MG63 (cell line): Measurements from ENCODE around the gene MTMR6. TPM values are rescaled to one million over a fixed set of nuclear protein-coding genes. Genes with fewer than 3 reads are reported as not detected.

Source experiments
- DNase-seq: peaks from one replicate; pipeline ENCODE4 v3.0.0-alpha.2; 2020
- H3K27me3 ChIP-seq: fragments of 250-450 bp; sonication (Bioruptor Pico); 2 replicates; pipeline ENCODE4 v1.5.1; 2020; ENCODE audit warnings: mild to moderate bottlenecking, moderate library complexity
- H3K36me3 ChIP-seq: fragments of 250-450 bp; sonication (Bioruptor Pico); 2 replicates; pipeline ENCODE4 v1.5.1; 2020; ENCODE audit warnings: mild to moderate bottlenecking, moderate library complexity
- H3K4me3 ChIP-seq: fragments of 250-450 bp; sonication (Bioruptor Pico); 2 replicates; pipeline ENCODE4 v1.5.1; 2020; ENCODE audit warnings: mild to moderate bottlenecking, moderate library complexity
- H3K9me3 ChIP-seq: fragments of 250-450 bp; sonication (Bioruptor Pico); 2 replicates; pipeline ENCODE4 v1.5.1; 2020; ENCODE audit warnings: mild to moderate bottlenecking, moderate library complexity
- total RNA-seq: library from RNA; depleted of rRNA; stranded (reverse); fragments of >200 nt; shearing (Covaris generic); gene quantifications from 2 replicates; pipeline ENCODE4 v1.2.3, GENCODE V29; 2014; ENCODE audit warnings: low replicate concordance

The MTMR6 gene
- total RNA-seq, 1 experiment from 2014 or later = 12.8 TPM

GRCh38 chr13:25242956-25243355, 44.3 kb downstream of the MTMR6 start:
- 0 out of 2 replicates have a peak, but pooled peaks cover 2% of the 10 kb centered on the region for H3K9me3 ChIP-seq
- H3K27me3 ChIP-seq = no peaks in the 10 kb centered on the region
- peaks cover 6% of the 10 kb centered on the region; the same call in 1 of the 2 replicates for H3K36me3 ChIP-seq
- no peak for DNase-seq
- H3K4me3 ChIP-seq = no peak overlapping the region

GRCh38 chr13:25241007-25241406, 46.3 kb downstream of the MTMR6 start:
- peaks cover 4% of the 10 kb centered on the region; the same call in 1 of the 2 replicates for H3K36me3 ChIP-seq
- 0 out of 2 replicates have a peak, but pooled peaks cover 2% of the 10 kb centered on the region for H3K9me3 ChIP-seq
- no peaks in the 10 kb centered on the region for H3K27me3 ChIP-seq
- no peak overlapping the region for H3K4me3 ChIP-seq
- DNase-seq = no peak

- no peak for DNase-seq
- H3K9me3 ChIP-seq = no peaks in the 10 kb centered on the region
- H3K27me3 ChIP-seq = no peaks in the 10 kb centered on the region
- no peak overlapping the region for H3K4me3 ChIP-seq
- H3K36me3 ChIP-seq = no peaks in the 10 kb centered on the region
Measured at GRCh38 chr13:25237083-25237482, 50.2 kb downstream of the MTMR6 start.

- Histone ChIP-seq H3K36me3 (no peaks in the 10 kb centered on the region), H3K27me3 (no peaks in the 10 kb centered on the region), H3K9me3 (no peaks in the 10 kb centered on the region), H3K4me3 (no peak overlapping the region)
- no peak for DNase-seq
Measured at GRCh38 chr13:25233861-25234260, 53.4 kb downstream of the MTMR6 start.

GRCh38 chr13:25232937-25233515, 54.3 kb downstream of the MTMR6 start:
- Histone ChIP-seq H3K4me3 (no peak overlapping the region), H3K9me3 (no peaks in the 10 kb centered on the region), H3K27me3 (no peaks in the 10 kb centered on the region), H3K36me3 (no peaks in the 10 kb centered on the region)
- no peak for DNase-seq

GRCh38 chr13:25231517-25231916, 55.8 kb downstream of the MTMR6 start:
- no peaks in the 10 kb centered on the region for H3K27me3 ChIP-seq
- no peak for DNase-seq
- H3K4me3 ChIP-seq = no peak overlapping the region
- H3K9me3 ChIP-seq = no peaks in the 10 kb centered on the region
- H3K36me3 ChIP-seq = no peaks in the 10 kb centered on the region

- no peak overlapping the region for H3K4me3 ChIP-seq
- no peaks in the 10 kb centered on the region for H3K9me3 ChIP-seq
- 0 out of 2 replicates have a peak, but pooled peaks cover under 1% of the 10 kb centered on the region for H3K27me3 ChIP-seq
- H3K36me3 ChIP-seq = no peaks in the 10 kb centered on the region
- DNase-seq = no peak
Measured at GRCh38 chr13:25227690-25228089, 59.6 kb downstream of the MTMR6 start.

- no peak overlapping the region for H3K4me3 ChIP-seq
- DNase-seq = no peak
- no peaks in the 10 kb centered on the region for H3K9me3 ChIP-seq
- no peaks in the 10 kb centered on the region for H3K36me3 ChIP-seq
- peaks cover 9% of the 10 kb centered on the region; the same call in 1 of the 2 replicates for H3K27me3 ChIP-seq
Measured at GRCh38 chr13:25225970-25226369, 61.3 kb downstream of the MTMR6 start.

- no peak for DNase-seq
- Histone ChIP-seq H3K4me3 (no peak overlapping the region), H3K9me3 (no peaks in the 10 kb centered on the region), H3K36me3 (no peaks in the 10 kb centered on the region), H3K27me3 (peaks cover 15% of the 10 kb centered on the region)
Measured at GRCh38 chr13:25224151-25224550, 63.1 kb downstream of the MTMR6 start.

- H3K27me3 ChIP-seq = peaks cover 19% of the 10 kb centered on the region
- H3K9me3 ChIP-seq = no peaks in the 10 kb centered on the region
- H3K4me3 ChIP-seq = no peak overlapping the region
- DNase-seq = no peak
- no peaks in the 10 kb centered on the region for H3K36me3 ChIP-seq
Measured at GRCh38 chr13:25222740-25223139, 64.5 kb downstream of the MTMR6 start.

GRCh38 chr13:25218019-25218418, 69.3 kb downstream of the MTMR6 start:
- no peak overlapping the region for H3K4me3 ChIP-seq
- H3K36me3 ChIP-seq = no peaks in the 10 kb centered on the region
- no peaks in the 10 kb centered on the region for H3K9me3 ChIP-seq
- DNase-seq = no peak
- H3K27me3 ChIP-seq = peaks cover 19% of the 10 kb centered on the region

GRCh38 chr13:25217023-25217885, 70.0 kb downstream of the MTMR6 start:
- Histone ChIP-seq H3K27me3 (peaks cover 16% of the 10 kb centered on the region), H3K4me3 (no peak overlapping the region), H3K36me3 (no peaks in the 10 kb centered on the region), H3K9me3 (no peaks in the 10 kb centered on the region)
- DNase-seq = no peak

- DNase-seq = no peak
- no peaks in the 10 kb centered on the region for H3K36me3 ChIP-seq
- H3K27me3 ChIP-seq = peaks cover 7% of the 10 kb centered on the region
- H3K9me3 ChIP-seq = no peaks in the 10 kb centered on the region
- H3K4me3 ChIP-seq = no peak overlapping the region
Measured at GRCh38 chr13:25215253-25215575, 72.1 kb downstream of the MTMR6 start.

GRCh38 chr13:25214491-25215252, 72.6 kb downstream of the MTMR6 start:
- H3K4me3 ChIP-seq = no peak overlapping the region
- no peaks in the 10 kb centered on the region for H3K9me3 ChIP-seq
- peaks cover 5% of the 10 kb centered on the region for H3K27me3 ChIP-seq
- H3K36me3 ChIP-seq = no peaks in the 10 kb centered on the region
- DNase-seq = peak; percentile 31

- Histone ChIP-seq H3K4me3 (no peak overlapping the region), H3K9me3 (no peaks in the 10 kb centered on the region), H3K27me3 (peaks cover 4% of the 10 kb centered on the region), H3K36me3 (no peaks in the 10 kb centered on the region)
- no peak for DNase-seq
Measured at GRCh38 chr13:25213715-25214114, 73.6 kb downstream of the MTMR6 start.

GRCh38 chr13:25210842-25211569, 76.3 kb downstream of the MTMR6 start:
- no peaks in the 10 kb centered on the region for H3K9me3 ChIP-seq
- H3K36me3 ChIP-seq = no peaks in the 10 kb centered on the region
- no peak overlapping the region for H3K4me3 ChIP-seq
- no peaks in the 10 kb centered on the region for H3K27me3 ChIP-seq
- no peak for DNase-seq
